HCEC 1CT (cell line): ENCODE measurements around the gene DLGAP1.
"Not testable (repeated sequence)": the region's sequence is repeated elsewhere in the genome, so short reads cannot be mapped to it uniquely, and the experiment has no call there.

ENCODE experiments used
- DNase-seq: peaks from one replicate; pipeline ENCODE4 v3.0.0-alpha.2; 2017

Gene DLGAP1

GRCh38 chr18:4384932-4385331 is 70.2 kb downstream of the DLGAP1 start:
- DNase-seq, result no peak

GRCh38 chr18:4374564-4374963 is 80.5 kb downstream of the DLGAP1 start:
- no peak for DNase-seq

- DNase-seq, result no peak
Observed at GRCh38 chr18:4369705-4370104, 85.4 kb downstream of the DLGAP1 start.

GRCh38 chr18:4360221-4360715 is 94.8 kb downstream of the DLGAP1 start:
- DNase-seq, result no peak

GRCh38 chr18:4358618-4359017 is 96.5 kb downstream of the DLGAP1 start:
- no peak for DNase-seq

GRCh38 chr18:4357579-4357978 is 97.5 kb downstream of the DLGAP1 start:
- DNase-seq, result no peak

GRCh38 chr18:4356929-4357328 is 98.2 kb downstream of the DLGAP1 start:
- no peak for DNase-seq

GRCh38 chr18:4353853-4354418 is 101.2 kb downstream of the DLGAP1 start:
- no peak for DNase-seq

- no peak for DNase-seq
Observed at GRCh38 chr18:4352746-4353551, 102.2 kb downstream of the DLGAP1 start.

- no peak for DNase-seq
Observed at GRCh38 chr18:4351005-4351404, 104.1 kb downstream of the DLGAP1 start.

GRCh38 chr18:4335386-4335785 is 119.7 kb downstream of the DLGAP1 start:
- DNase-seq, result no peak

- DNase-seq, result no peak
Observed at GRCh38 chr18:4333043-4333442, 122.1 kb downstream of the DLGAP1 start.

GRCh38 chr18:4319738-4320677 is 135.1 kb downstream of the DLGAP1 start:
- no peak for DNase-seq

GRCh38 chr18:4318311-4318710 is 136.8 kb downstream of the DLGAP1 start:
- DNase-seq, result no peak

- not testable (repeated sequence) for DNase-seq
Observed at GRCh38 chr18:4311945-4312344, 143.2 kb downstream of the DLGAP1 start.

- DNase-seq, result no peak
Observed at GRCh38 chr18:4311136-4311535, 144.0 kb downstream of the DLGAP1 start.

- no peak for DNase-seq
Observed at GRCh38 chr18:4309227-4309626, 145.9 kb downstream of the DLGAP1 start.

GRCh38 chr18:4308576-4308975 is 146.5 kb downstream of the DLGAP1 start:
- no peak for DNase-seq

- DNase-seq, result no peak
Observed at GRCh38 chr18:4299395-4299794, 155.7 kb downstream of the DLGAP1 start.

- no peak for DNase-seq
Observed at GRCh38 chr18:4293337-4293736, 161.8 kb downstream of the DLGAP1 start.

- DNase-seq, result no peak
Observed at GRCh38 chr18:4292696-4293095, 162.4 kb downstream of the DLGAP1 start.

- DNase-seq, result not testable (repeated sequence)
Observed at GRCh38 chr18:4287340-4287739, 167.8 kb downstream of the DLGAP1 start.

- no peak for DNase-seq
Observed at GRCh38 chr18:4286256-4286655, 168.9 kb downstream of the DLGAP1 start.
